HEK293 (cell line): Measurements from ENCODE around the gene RBM20.

ENCODE experiments used
- CTCF ChIP-seq: fragments of 450-650 bp; formaldehyde crosslinking; IDR thresholded peaks from 2 replicates; pipeline ENCODE4 v1.5.1; 2016; ENCODE audit warnings: missing biosample characterization, missing genetic modification characterization
- KLF1 ChIP-seq: fragments of 450-650 bp; formaldehyde crosslinking; IDR thresholded peaks from 2 replicates; pipeline ENCODE4 v1.5.1; 2016; ENCODE audit warnings: missing biosample characterization, missing genetic modification characterization
- SALL2 ChIP-seq: fragments of 450-650 bp; formaldehyde crosslinking; IDR thresholded peaks from 2 replicates; pipeline ENCODE4 v1.5.0; 2017; ENCODE audit warnings: missing biosample characterization, mild to moderate bottlenecking, missing genetic modification characterization, borderline replicate concordance
- ZBTB21 ChIP-seq: fragments of 450-650 bp; formaldehyde crosslinking; IDR thresholded peaks from 2 replicates; pipeline ENCODE4 v1.5.1; 2017; ENCODE audit warnings: missing biosample characterization, missing genetic modification characterization
- ZNF510 ChIP-seq: fragments of 450-650 bp; formaldehyde crosslinking; IDR thresholded peaks from 2 replicates; pipeline ENCODE4 v1.5.1; 2018; ENCODE audit warnings: mild to moderate bottlenecking, missing genetic modification characterization, missing biosample characterization; ENCODE audit not compliant: insufficient replicate concordance
- ZNF707 ChIP-seq: fragments of 450-650 bp; formaldehyde crosslinking; IDR thresholded peaks from 2 replicates; pipeline ENCODE4 v1.5.1; 2016; ENCODE audit warnings: missing biosample characterization, missing genetic modification characterization
- TF ChIP-seq, protein P1 (sequence below): fragments of 450-650 bp; formaldehyde crosslinking; IDR thresholded peaks from 2 replicates; pipeline ENCODE4 v1.5.1; 2016; ENCODE audit warnings: missing biosample characterization, missing genetic modification characterization

- no peak for TF ChIP-seq KLF1 (tag by site-specific recombination)
- TF ChIP-seq CTCF (tag by site-specific recombination), result no peak
- no peak for TF ChIP-seq ZBTB21 (tag by site-specific recombination)
- TF ChIP-seq SALL2, result no peak
- TF ChIP-seq ZNF510 (tag by site-specific recombination), result no peak
- TF ChIP-seq, protein P1, sequence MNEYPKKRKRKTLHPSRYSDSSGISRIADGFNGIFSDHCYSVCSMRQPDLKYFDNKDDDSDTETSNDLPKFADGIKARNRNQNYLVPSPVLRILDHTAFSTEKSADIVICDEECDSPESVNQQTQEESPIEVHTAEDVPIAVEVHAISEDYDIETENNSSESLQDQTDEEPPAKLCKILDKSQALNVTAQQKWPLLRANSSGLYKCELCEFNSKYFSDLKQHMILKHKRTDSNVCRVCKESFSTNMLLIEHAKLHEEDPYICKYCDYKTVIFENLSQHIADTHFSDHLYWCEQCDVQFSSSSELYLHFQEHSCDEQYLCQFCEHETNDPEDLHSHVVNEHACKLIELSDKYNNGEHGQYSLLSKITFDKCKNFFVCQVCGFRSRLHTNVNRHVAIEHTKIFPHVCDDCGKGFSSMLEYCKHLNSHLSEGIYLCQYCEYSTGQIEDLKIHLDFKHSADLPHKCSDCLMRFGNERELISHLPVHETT (tag by site-specific recombination), result no peak
- no peak for TF ChIP-seq ZNF707 (tag by site-specific recombination)
Observed at GRCh38 chr10:110709444-110709828, 65.3 kb downstream of the RBM20 start.
